GM13977 (cell line): Measurements from ENCODE around the gene PRG3.

ENCODE experiments used
- DNase-seq: peaks from one replicate; pipeline ENCODE4 v3.0.0; 2012; ENCODE audit warnings: low spot score
- in situ Hi-C: fragments of 300-500 bp; cut with MboI; formaldehyde crosslinking; loops from one replicate; pipeline ENCODE4 v1.12.0; 2022; ENCODE audit warnings: low sequenced_read_pairs, low pct_unique_long_range_greater_than_20kb, mixed read lengths, inconsistent platforms; ENCODE audit not compliant: unreplicated experiment
- TF ChIP-seq, protein P1 (sequence below): IDR thresholded peaks from 2 replicates; pipeline ENCODE4 v1.5.1; 2012; ENCODE audit warnings: mild to moderate bottlenecking, control low read depth; ENCODE audit not compliant: insufficient read depth; ENCODE audit errors: extremely low read depth, missing control alignments

The PRG3 gene

GRCh38 chr11:57357310-57357709 lies 23.6 kb downstream of the PRG3 start:
- DNase-seq, result no peak
- in situ Hi-C loops, result loop anchor here (25.0 kb wide), 2 partner anchors 155 to 280 kb away; partner anchors contain the start of genes SLC43A1 and YPEL4
- TF ChIP-seq, protein P1, sequence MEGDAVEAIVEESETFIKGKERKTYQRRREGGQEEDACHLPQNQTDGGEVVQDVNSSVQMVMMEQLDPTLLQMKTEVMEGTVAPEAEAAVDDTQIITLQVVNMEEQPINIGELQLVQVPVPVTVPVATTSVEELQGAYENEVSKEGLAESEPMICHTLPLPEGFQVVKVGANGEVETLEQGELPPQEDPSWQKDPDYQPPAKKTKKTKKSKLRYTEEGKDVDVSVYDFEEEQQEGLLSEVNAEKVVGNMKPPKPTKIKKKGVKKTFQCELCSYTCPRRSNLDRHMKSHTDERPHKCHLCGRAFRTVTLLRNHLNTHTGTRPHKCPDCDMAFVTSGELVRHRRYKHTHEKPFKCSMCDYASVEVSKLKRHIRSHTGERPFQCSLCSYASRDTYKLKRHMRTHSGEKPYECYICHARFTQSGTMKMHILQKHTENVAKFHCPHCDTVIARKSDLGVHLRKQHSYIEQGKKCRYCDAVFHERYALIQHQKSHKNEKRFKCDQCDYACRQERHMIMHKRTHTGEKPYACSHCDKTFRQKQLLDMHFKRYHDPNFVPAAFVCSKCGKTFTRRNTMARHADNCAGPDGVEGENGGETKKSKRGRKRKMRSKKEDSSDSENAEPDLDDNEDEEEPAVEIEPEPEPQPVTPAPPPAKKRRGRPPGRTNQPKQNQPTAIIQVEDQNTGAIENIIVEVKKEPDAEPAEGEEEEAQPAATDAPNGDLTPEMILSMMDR, result no peak

DNA sequence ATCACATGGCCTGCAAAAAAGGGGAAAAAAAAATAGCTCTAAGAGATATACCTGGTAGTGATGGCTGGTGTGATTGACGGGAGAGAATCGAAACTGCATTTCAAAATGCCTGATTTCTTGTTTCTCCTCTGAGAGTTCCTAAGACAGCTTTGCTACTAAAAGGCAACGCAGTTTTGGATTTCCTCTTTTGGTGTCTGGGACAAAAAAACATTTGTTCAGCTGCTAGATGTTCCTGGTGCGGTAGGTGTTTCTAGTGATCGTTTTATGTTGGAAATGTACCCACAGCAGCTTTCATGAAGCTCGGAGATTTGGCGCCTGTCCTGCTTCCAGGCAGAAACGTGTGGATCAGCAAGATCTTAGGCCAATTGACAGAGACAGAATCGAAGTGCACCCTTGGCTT lies 24.7 kb downstream of the PRG3 start:
- in situ Hi-C loops, result loop anchor here (25.0 kb wide), 2 partner anchors 156 to 281 kb away; partner anchors contain the start of genes SLC43A1 and YPEL4
- TF ChIP-seq, protein P1, result no peak
- DNase-seq, result no peak

DNA sequence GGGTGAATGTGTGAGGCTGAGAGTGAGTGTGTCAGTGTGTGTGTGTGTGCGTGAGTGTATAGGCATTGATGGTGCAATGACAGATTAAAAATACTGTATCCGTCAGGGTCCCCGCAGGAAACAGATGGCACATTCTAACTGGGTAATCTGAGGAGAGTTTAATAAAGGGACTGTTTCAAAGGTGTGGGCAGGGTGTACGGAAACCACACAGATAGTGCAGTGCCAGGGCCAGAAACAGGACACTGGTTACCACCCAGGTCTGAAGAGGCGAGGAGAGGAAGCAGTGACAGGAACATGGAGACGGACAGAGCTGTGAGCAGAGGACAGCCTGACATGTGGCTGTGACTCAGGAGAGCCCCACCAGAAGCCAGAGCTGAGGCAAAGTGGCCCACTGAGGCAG lies 26.3 kb downstream of the PRG3 start:
- DNase-seq, result no peak
- TF ChIP-seq, protein P1, result no peak
- in situ Hi-C loops, result loop anchor here (25.0 kb wide), 2 partner anchors 158 to 283 kb away; partner anchors contain the start of genes SLC43A1 and YPEL4

GRCh38 chr11:57353852-57354251 lies 27.1 kb downstream of the PRG3 start:
- in situ Hi-C loops, result loop anchor here (25.0 kb wide), 2 partner anchors 158 to 283 kb away; partner anchors contain the start of genes SLC43A1 and YPEL4
- no peak for DNase-seq
- TF ChIP-seq, protein P1, result no peak

- DNase-seq, result no peak
- in situ Hi-C loops, result loop anchor here (25.0 kb wide), 2 partner anchors 159 to 284 kb away; partner anchors contain the start of genes SLC43A1 and YPEL4
- TF ChIP-seq, protein P1, result no peak
Measured at GRCh38 chr11:57353446-57353845, 27.5 kb downstream of the PRG3 start.

DNA sequence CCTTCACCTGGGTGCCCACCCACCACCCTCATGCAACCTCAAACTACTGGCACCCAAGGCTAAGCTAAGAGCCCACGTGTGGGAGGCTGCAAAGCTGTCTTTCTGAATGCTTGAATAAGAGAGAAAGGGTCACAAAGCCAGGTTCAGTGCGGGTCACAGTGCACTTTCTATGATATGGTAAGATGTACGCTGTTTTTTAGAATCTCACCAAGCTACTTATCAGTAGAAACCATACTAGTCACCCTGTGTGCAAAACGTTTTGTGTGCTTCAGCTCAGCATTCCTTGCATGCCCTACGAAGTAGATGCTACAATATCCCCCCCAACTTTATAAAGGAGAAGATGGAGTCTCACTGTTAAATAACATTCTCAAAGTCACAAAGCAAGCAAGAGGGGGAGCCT lies 27.9 kb downstream of the PRG3 start:
- DNase-seq, result no peak
- in situ Hi-C loops, result loop anchor here (25.0 kb wide), 2 partner anchors 159 to 284 kb away; partner anchors contain the start of genes SLC43A1 and YPEL4
- TF ChIP-seq, protein P1, result no peak
